Measurements from ENCODE around the gene INIP.
"Not testable (repeated sequence)": the region's sequence is repeated elsewhere in the genome, so short reads cannot be mapped to it uniquely, and the experiment has no call there.

INIP gene

DNA sequence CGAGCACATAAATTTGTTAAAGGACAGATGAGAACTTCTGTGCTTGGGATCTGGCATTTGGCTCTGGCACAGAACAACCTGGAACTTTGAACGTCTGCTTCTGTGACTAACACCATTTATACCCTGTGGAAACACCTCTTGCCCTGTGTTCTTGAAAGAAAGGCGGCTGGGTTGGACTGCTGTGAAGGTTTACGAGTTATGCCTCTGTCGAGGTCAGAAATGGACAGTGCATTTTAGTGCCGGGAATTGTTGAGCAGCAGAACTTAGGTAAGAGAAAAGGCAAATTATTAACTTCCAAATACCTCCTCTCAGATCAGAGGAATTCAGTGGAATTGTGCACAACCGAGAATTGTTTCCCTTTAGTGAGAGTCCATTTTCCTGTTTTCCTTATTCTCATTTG is 14.1 kb upstream of the INIP start:
- no peak for DNase-seq

GRCh38 chr9:112728401-112728800 is 10.5 kb upstream of the INIP start:
- no peak for DNase-seq

GRCh38 chr9:112726428-112726827 is 8.5 kb upstream of the INIP start:
- DNase-seq = no peak

- DNase-seq = no peak
Observed at GRCh38 chr9:112725961-112726360, 8.0 kb upstream of the INIP start.

GRCh38 chr9:112722749-112723148 is 4.8 kb upstream of the INIP start:
- not testable (repeated sequence) for DNase-seq

DNA sequence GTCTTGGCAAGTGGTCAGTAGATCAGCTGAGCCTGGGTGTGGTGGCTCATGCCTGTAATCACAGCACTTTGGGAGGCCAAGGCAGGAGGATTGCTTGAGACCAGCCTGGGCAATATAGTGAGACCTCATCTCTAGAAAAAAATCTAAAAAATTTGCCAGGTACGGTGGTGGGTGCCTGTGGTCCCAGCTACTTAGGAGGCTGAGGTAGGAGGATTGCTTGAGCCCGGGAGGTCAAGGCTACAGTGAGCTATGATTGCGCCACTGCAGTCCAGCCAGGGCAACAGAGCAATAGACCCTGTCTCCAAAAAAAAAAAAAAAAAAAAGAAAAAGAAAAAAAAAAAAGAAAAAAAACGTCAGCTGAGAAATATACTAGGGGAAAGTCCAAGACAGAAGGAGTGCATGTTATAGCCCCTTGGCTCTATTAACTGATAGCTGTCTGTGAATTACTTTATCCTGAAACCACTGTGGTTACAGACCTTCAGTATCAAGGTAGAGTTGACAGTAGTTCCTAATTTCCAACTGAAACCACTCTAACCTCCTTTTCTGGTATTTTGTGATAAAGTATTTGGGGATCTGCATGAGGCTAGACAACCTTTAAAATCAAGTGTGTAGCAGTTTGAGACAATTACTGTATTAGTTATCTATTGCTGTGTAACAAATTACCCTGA is 2.3 kb upstream of the INIP start:
- no peak for DNase-seq

- peak; percentile 6 for DNase-seq
Observed at GRCh38 chr9:112719696-112720095, 1.8 kb upstream of the INIP start.

- peak; percentile 57 for DNase-seq
Observed at GRCh38 chr9:112719241-112719691, 1.3 kb upstream of the INIP start.

- DNase-seq = no peak
Observed at GRCh38 chr9:112712678-112713077, 5.2 kb downstream of the INIP start.

- DNase-seq = peak; percentile 43
Observed at GRCh38 chr9:112711050-112711689, 6.7 kb downstream of the INIP start.

DNA sequence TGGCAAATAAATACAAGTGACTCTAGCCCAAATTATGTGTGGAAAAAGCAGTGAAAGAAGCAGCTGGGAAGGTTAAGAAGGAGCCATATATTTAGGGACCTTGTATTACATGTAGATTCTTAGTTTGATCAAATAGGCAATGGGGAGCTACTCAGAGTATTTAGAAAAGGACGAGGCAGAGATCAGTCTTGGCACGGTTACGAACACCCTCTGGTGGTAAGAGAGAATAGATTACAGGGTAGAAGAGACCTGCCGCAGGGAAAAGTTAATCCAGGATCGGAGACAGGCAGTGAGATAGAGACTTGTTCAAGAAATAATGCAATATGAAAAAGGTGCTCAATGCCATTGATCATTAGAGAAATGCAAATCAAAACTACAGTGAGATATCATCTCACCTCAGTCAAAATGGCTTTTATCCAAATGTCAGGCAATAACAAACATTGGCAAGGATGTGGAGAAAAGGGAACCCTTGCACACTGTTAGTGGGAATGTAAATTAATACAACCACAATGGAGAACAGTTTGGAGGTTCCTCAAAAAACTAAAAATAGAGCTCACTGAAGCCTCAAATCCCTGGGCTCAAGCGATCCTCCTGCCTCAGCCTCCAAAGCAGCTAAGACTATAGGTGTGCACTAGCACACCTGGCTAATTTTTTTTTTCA is 12.0 kb downstream of the INIP start:
- peak; percentile 66 for DNase-seq

DNA sequence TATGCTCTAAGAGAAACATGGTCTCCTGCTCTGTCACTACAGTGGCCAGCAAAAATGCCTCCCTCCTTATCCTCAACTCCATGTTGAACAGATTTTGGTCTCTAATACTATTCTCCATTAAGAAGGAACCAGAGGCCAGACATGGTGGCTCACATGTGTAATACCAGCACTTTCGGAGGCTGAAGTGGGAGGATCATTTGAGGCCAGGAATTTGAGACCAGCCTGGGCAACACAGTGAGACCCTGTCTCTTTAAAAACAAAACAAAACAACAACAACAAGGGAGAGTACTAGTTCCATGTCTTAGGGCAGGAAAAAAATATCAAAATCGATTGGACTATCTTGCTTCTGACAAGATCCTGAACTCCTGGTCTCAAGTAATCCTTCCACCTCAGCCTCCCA is 14.6 kb downstream of the INIP start:
- DNase-seq = no peak

- no peak for DNase-seq
Observed at GRCh38 chr9:112700085-112700484, 17.8 kb downstream of the INIP start.

GRCh38 chr9:112699230-112699629 is 18.7 kb downstream of the INIP start:
- no peak for DNase-seq

- no peak for DNase-seq
Observed at GRCh38 chr9:112696461-112696860, 21.5 kb downstream of the INIP start.

- DNase-seq = no peak
Observed at GRCh38 chr9:112694706-112695555, 23.0 kb downstream of the INIP start.

GRCh38 chr9:112689161-112689740 is 28.7 kb downstream of the INIP start:
- DNase-seq = no peak

GRCh38 chr9:112680731-112681402 is 37.0 kb downstream of the INIP start:
- no peak for DNase-seq

GRCh38 chr9:112677040-112677439 is 40.9 kb downstream of the INIP start:
- DNase-seq = no peak

GRCh38 chr9:112673221-112673620 is 44.7 kb downstream of the INIP start:
- not testable (repeated sequence) for DNase-seq

DNA sequence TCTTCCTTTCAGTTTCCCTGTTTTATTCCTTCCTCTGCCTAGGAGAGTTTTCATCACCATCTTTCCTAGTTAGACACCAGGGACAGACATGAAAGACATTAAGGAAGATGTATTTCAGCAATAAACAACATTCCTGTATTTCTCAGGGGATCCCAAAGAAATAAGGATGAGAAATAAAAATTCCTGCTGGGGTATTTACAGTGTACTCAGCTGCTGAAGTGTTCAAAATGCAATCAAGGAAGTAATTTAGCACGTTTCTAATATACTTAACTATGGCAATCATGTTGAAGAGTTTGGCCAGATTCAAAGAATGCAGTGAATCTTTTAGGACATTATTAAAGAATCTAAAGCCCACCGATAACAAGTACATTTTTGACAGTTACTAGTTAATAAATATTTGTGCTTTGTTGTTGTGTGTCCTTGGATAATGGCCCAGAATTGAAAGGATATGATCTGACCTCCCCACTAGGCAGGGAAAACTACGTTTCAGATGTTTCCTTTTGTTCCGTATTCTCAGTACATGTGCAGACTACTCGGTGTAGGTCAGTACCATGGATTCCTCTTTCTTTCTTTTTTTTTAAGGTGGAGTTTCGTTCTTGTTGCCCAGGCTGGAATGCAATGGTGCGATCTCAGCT is 46.8 kb downstream of the INIP start:
- DNase-seq = peak; percentile 4

DNA sequence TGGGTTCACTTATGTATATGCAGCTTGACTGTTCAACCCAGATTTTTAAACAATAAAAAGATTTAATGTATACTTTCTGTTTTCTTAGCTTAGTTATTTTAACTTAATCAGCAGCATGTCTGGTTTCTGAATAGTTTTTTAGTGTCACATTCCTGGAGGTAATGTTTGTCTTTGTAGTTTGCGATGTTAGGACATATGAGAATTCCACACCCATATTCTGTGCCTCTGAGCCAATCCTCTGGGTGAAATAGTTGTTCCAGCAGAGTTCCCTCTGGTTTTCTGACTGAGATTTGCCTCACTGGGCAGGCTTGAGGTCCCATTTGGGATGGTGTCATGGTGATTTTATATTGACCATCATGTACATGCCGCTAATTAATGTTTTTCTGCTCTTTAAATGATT is 48.6 kb downstream of the INIP start:
- DNase-seq = no peak
